Measurements from ENCODE around the gene SLC38A6.
"Not testable (repeated sequence)": the region's sequence is repeated elsewhere in the genome, so short reads cannot be mapped to it uniquely, and the experiment has no call there.

Gene SLC38A6

GRCh38 chr14:61063461-61063860 is 82.4 kb downstream of the SLC38A6 start:
- DNase-seq = no peak

GRCh38 chr14:61064210-61064609 is 83.2 kb downstream of the SLC38A6 start:
- DNase-seq = no peak

GRCh38 chr14:61064856-61065255 is 83.8 kb downstream of the SLC38A6 start:
- no peak for DNase-seq

GRCh38 chr14:61065656-61066055 is 84.6 kb downstream of the SLC38A6 start:
- DNase-seq = no peak

- DNase-seq = not testable (repeated sequence)
Measured at GRCh38 chr14:61072442-61072841, 91.4 kb downstream of the SLC38A6 start.

- no peak for DNase-seq
Measured at GRCh38 chr14:61074852-61075251, 93.8 kb downstream of the SLC38A6 start.

GRCh38 chr14:61076556-61076955 is 95.5 kb downstream of the SLC38A6 start:
- no peak for DNase-seq

- DNase-seq = no peak
Measured at GRCh38 chr14:61077437-61077836, 96.4 kb downstream of the SLC38A6 start.

GRCh38 chr14:61077951-61078720 is 97.1 kb downstream of the SLC38A6 start:
- DNase-seq = no peak

- DNase-seq = no peak
Measured at GRCh38 chr14:61080591-61081010, 99.6 kb downstream of the SLC38A6 start.

- DNase-seq = no peak
Measured at GRCh38 chr14:61088081-61088480, 107.0 kb downstream of the SLC38A6 start.

GRCh38 chr14:61089126-61089750 is 108.2 kb downstream of the SLC38A6 start:
- no peak for DNase-seq

- no peak for DNase-seq
Measured at GRCh38 chr14:61090432-61091216, 109.6 kb downstream of the SLC38A6 start.

- DNase-seq = no peak
Measured at GRCh38 chr14:61091657-61092273, 110.7 kb downstream of the SLC38A6 start.

GRCh38 chr14:61098096-61098495 is 117.1 kb downstream of the SLC38A6 start:
- not testable (repeated sequence) for DNase-seq

GRCh38 chr14:61098721-61099120 is 117.7 kb downstream of the SLC38A6 start:
- no peak for DNase-seq

GRCh38 chr14:61099216-61099835 is 118.3 kb downstream of the SLC38A6 start:
- DNase-seq = no peak

- no peak for DNase-seq
Measured at GRCh38 chr14:61101803-61102548, 120.9 kb downstream of the SLC38A6 start.

Data from C1 segment of cervical spinal cord (tissue), 14 donors.